IMR-90 (cell line): ENCODE measurements around the gene PJA2. TPM values are rescaled to one million over a fixed set of nuclear protein-coding genes. Genes with fewer than 3 reads are reported as not detected.

Source experiments
- ATAC-seq: fragments of 200-7000 bp; cut with Tn5 transposase; 2 replicates; pipeline ENCODE4 v1.9.1; 2020; ENCODE audit warnings: low read depth, mild to moderate bottlenecking, moderate library complexity
- BruUV-seq: library from RNA; stranded (reverse); fragments of 400-500 nt; replicated peaks from 2 replicates; lab custom pipeline; 2021; lab: Mats Ljungman, UMichigan
- CTCF ChIA-PET: fragments of 300-600 bp; formaldehyde crosslinking; extraction: SDS; loops from one replicate; lab custom pipeline; 2021; ENCODE audit warnings: antibody characterized with exemption; lab: Yijun Ruan, JAX
- POLR2A ChIA-PET: fragments of 300-600 bp; sonication (Branson Sonifier 250); formaldehyde crosslinking; loops from one replicate; lab custom pipeline; 2022; ENCODE audit warnings: antibody characterized with exemption; ENCODE audit not compliant: unreplicated experiment; lab: Charles Lee
- DNase-seq: peaks from one replicate; pipeline ENCODE4 v3.0.0; 2013
- H2AFZ ChIP-seq: replicated peaks from 2 replicates; pipeline ENCODE3; 2013; ENCODE audit warnings: low read length, mild to moderate bottlenecking; ENCODE audit not compliant: poor library complexity
- H2AK5ac ChIP-seq: 2 replicates; pipeline ENCODE4 v1.6.1; 2013; ENCODE audit warnings: low read depth, low read length, inconsistent platforms
- H2AK9ac ChIP-seq: replicated peaks from 2 replicates; pipeline ENCODE3; 2013; ENCODE audit warnings: mild to moderate bottlenecking, low read depth, low read length, moderate library complexity; ENCODE audit not compliant: poor library complexity
- H2BK120ac ChIP-seq: 2 replicates; pipeline ENCODE4 v1.6.1; 2013; ENCODE audit warnings: low read depth, low read length, inconsistent platforms
- H2BK15ac ChIP-seq: 3 replicates; pipeline ENCODE4 v1.6.1; 2013; ENCODE audit warnings: low read depth, low read length, inconsistent platforms
- H2BK20ac ChIP-seq: 2 replicates; pipeline ENCODE4 v1.6.1; 2013; ENCODE audit warnings: low read depth, mild to moderate bottlenecking, inconsistent platforms, low read length, moderate library complexity
- H2BK5ac ChIP-seq: 2 replicates; pipeline ENCODE4 v1.6.1; 2013; ENCODE audit warnings: mild to moderate bottlenecking, low read depth, low read length, inconsistent platforms; ENCODE audit not compliant: poor library complexity, severe bottlenecking
- H3K14ac ChIP-seq: replicated peaks from 2 replicates; pipeline ENCODE4 v1.6.1; 2013; ENCODE audit warnings: low read depth, low read length, inconsistent platforms
- H3K18ac ChIP-seq: 2 replicates; pipeline ENCODE4 v1.6.1; 2013; ENCODE audit warnings: low read depth, low read length, control low read depth
- H3K23ac ChIP-seq: 2 replicates; pipeline ENCODE4 v1.6.1; 2013; ENCODE audit warnings: low read depth, low read length, inconsistent platforms
- H3K27ac ChIP-seq: 2 replicates; pipeline ENCODE4 v1.5.1; 2013; ENCODE audit warnings: mild to moderate bottlenecking, control low read depth, low read length; ENCODE audit not compliant: insufficient read depth
- H3K27me3 ChIP-seq: 2 replicates; pipeline ENCODE4 v1.6.1; 2013; ENCODE audit warnings: low read length; ENCODE audit not compliant: control insufficient read depth, insufficient read depth
- H3K36me3 ChIP-seq: 2 replicates; pipeline ENCODE4 v1.6.1; 2013; ENCODE audit warnings: low read length, mixed read lengths; ENCODE audit not compliant: control insufficient read depth, insufficient read depth
- H3K4ac ChIP-seq: 2 replicates; pipeline ENCODE4 v1.6.1; 2013; ENCODE audit warnings: low read depth, low read length, inconsistent platforms
- H3K4me1 ChIP-seq: 2 replicates; pipeline ENCODE4 v1.6.1; 2013; ENCODE audit warnings: low read length, mixed read lengths; ENCODE audit not compliant: control insufficient read depth, insufficient read depth
- H3K4me2 ChIP-seq: 2 replicates; pipeline ENCODE4 v1.6.1; 2013; ENCODE audit warnings: low read depth, mild to moderate bottlenecking, control low read depth, low read length, moderate library complexity
- H3K4me3 ChIP-seq: 2 replicates; pipeline ENCODE4 v1.5.1; 2013; ENCODE audit warnings: low read depth, mild to moderate bottlenecking, control low read depth, low read length, moderate library complexity; ENCODE audit not compliant: insufficient read depth
- H3K56ac ChIP-seq: 2 replicates; pipeline ENCODE4 v1.6.1; 2013; ENCODE audit warnings: low read length, inconsistent platforms; ENCODE audit not compliant: insufficient read depth; ENCODE audit errors: extremely low read depth
- H3K79me1 ChIP-seq, 2 experiments: 2 replicates each; pipeline ENCODE4 v1.6.1; 2013; ENCODE audit warnings: low read length in 2 of 2, inconsistent platforms in 1 of 2, low read depth in 1 of 2
- H3K9ac ChIP-seq: 2 replicates; pipeline ENCODE4 v1.6.1; 2013; ENCODE audit warnings: low read depth, low read length, control low read depth
- H3K9me1 ChIP-seq: 2 replicates; pipeline ENCODE4 v1.6.1; 2013; ENCODE audit warnings: low read length, inconsistent platforms; ENCODE audit not compliant: insufficient read depth
- H3K9me3 ChIP-seq: 2 replicates; pipeline ENCODE4 v1.6.1; 2013; ENCODE audit warnings: low read length; ENCODE audit not compliant: control insufficient read depth, insufficient read depth
- H4K20me1 ChIP-seq: 2 replicates; pipeline ENCODE4 v1.6.1; 2013; ENCODE audit warnings: low read length, inconsistent platforms; ENCODE audit not compliant: insufficient read depth
- H4K5ac ChIP-seq: 2 replicates; pipeline ENCODE4 v1.6.1; 2013; ENCODE audit warnings: mild to moderate bottlenecking, low read depth, low read length, control low read depth
- H4K8ac ChIP-seq, 2 experiments: 2 replicates each; pipeline ENCODE4 v1.6.1; 2013; ENCODE audit warnings: low read depth in 2 of 2, low read length in 2 of 2, control low read depth in 1 of 2, inconsistent platforms in 1 of 2
- H4K91ac ChIP-seq: 2 replicates; pipeline ENCODE4 v1.6.1; 2013; ENCODE audit warnings: low read depth, low read length, inconsistent platforms; ENCODE audit not compliant: insufficient read depth
- BHLHE40 ChIP-seq: fragments of 150-350 bp; IDR thresholded peaks from 2 replicates; pipeline ENCODE4 v1.6.1; 2016; ENCODE audit warnings: mild to moderate bottlenecking, low read depth, low read length
- CEBPB ChIP-seq: IDR thresholded peaks from 2 replicates; pipeline ENCODE4 v1.6.1; 2012; ENCODE audit warnings: low read depth, low read length, improper control_type of control experiment
- CHD1 ChIP-seq: IDR thresholded peaks from 2 replicates; pipeline ENCODE4 v1.6.1; 2012; ENCODE audit warnings: low read depth, low read length, improper control_type of control experiment
- CTCF ChIP-seq: conservative IDR thresholded peaks from 2 replicates; pipeline ENCODE4 v1.5.1; 2012; ENCODE audit warnings: mild to moderate bottlenecking, low read depth, low read length, improper control_type of control experiment
- ELK1 ChIP-seq: fragments of 150-350 bp; IDR thresholded peaks from 2 replicates; pipeline ENCODE4 v1.6.1; 2016; ENCODE audit warnings: low read depth, mild to moderate bottlenecking, low read length, moderate library complexity, borderline replicate concordance
- FOS ChIP-seq: fragments of 150-350 bp; IDR thresholded peaks from 2 replicates; pipeline ENCODE4 v1.6.1; 2016; ENCODE audit warnings: low read depth, low read length
- MAFK ChIP-seq: IDR thresholded peaks from 2 replicates; pipeline ENCODE4 v1.6.1; 2012; ENCODE audit warnings: low read depth, low read length, improper control_type of control experiment
- MAZ ChIP-seq: IDR thresholded peaks from 2 replicates; pipeline ENCODE4 v1.6.1; 2012; ENCODE audit warnings: low read depth, mild to moderate bottlenecking, low read length, improper control_type of control experiment, moderate library complexity, borderline replicate concordance
- MXI1 ChIP-seq: IDR thresholded peaks from 2 replicates; pipeline ENCODE4 v1.6.1; 2012; ENCODE audit warnings: low read depth, mild to moderate bottlenecking, low read length, moderate library complexity, borderline replicate concordance
- NFE2L2 ChIP-seq: fragments of 150-350 bp; IDR thresholded peaks from 2 replicates; pipeline ENCODE4 v1.6.1; 2016; ENCODE audit warnings: low read depth, mild to moderate bottlenecking, low read length
- POLR2A ChIP-seq: IDR thresholded peaks from 2 replicates; pipeline ENCODE4 v1.6.1; 2012; ENCODE audit warnings: mild to moderate bottlenecking, low read depth, low read length
- RAD21 ChIP-seq: IDR thresholded peaks from 2 replicates; pipeline ENCODE4 v1.6.1; 2012; ENCODE audit warnings: low read length, improper control_type of control experiment
- RCOR1 ChIP-seq: IDR thresholded peaks from 2 replicates; pipeline ENCODE4 v1.6.1; 2012; ENCODE audit warnings: mild to moderate bottlenecking, low read length, improper control_type of control experiment; ENCODE audit not compliant: insufficient replicate concordance
- RFX5 ChIP-seq: IDR thresholded peaks from 2 replicates; pipeline ENCODE4 v1.8.0; 2012; ENCODE audit warnings: low read depth, mild to moderate bottlenecking, low read length, moderate library complexity
- SMC3 ChIP-seq: fragments of 150-350 bp; IDR thresholded peaks from 2 replicates; pipeline ENCODE4 v1.6.1; 2016; ENCODE audit warnings: low read depth, mild to moderate bottlenecking, antibody characterized with exemption, low read length, moderate library complexity
- USF2 ChIP-seq: fragments of 150-350 bp; IDR thresholded peaks from 2 replicates; pipeline ENCODE4 v1.6.1; 2017; ENCODE audit warnings: mild to moderate bottlenecking, antibody characterized with exemption, low read length, low read depth
- WGBS, 2 experiments: methylation state at CpG; one replicate each; pipeline versions ENCODE4 v1.1.5 to v1.1.7; 2013; ENCODE audit warnings: missing lambda C conversion rate in 2 of 2; ENCODE audit not compliant: insufficient read length in 1 of 2; ENCODE audit errors: extremely low coverage in 2 of 2; 5-methylcytosine and 5-hydroxymethylcytosine counted together
- dilution Hi-C: fragments of 300-500 bp; cut with HindIII; formaldehyde crosslinking; loops from one replicate; pipeline ENCODE4 v1.14.3; 2018; ENCODE audit warnings: low sequenced_read_pairs; ENCODE audit not compliant: unreplicated experiment
- in situ Hi-C: fragments of 300-500 bp; cut with MboI; formaldehyde crosslinking; loops from 3 replicates; pipeline ENCODE4 v1.14.3; 2019; ENCODE audit warnings: low sequenced_read_pairs, inconsistent platforms, mixed read lengths
- intact Hi-C: fragments of 100-400 bp; cut with micrococcal nuclease; formaldehyde crosslinking; loops from 2 replicates; pipeline ENCODE4 v1.10.0; 2022
- polyA plus RNA-seq, 3 experiments: library from polyadenylated mRNA; depleted of rRNA; stranded (reverse); fragments of >200 nt; gene quantifications; 2 replicates each; pipeline ENCODE4 v1.2.3, GENCODE V29; 2012; ENCODE audit warnings: low replicate concordance in 1 of 3
- total RNA-seq: library from RNA; depleted of rRNA; stranded (reverse); fragments of >200 nt; gene quantifications from 2 replicates; pipeline ENCODE4 v1.2.3, GENCODE V29; 2012

Gene PJA2
- total and polyA plus RNA-seq, 2 of the 4 experiments (the other 2 are of a cell fraction) = 42.3 to 70.6 TPM

- in situ Hi-C loops = no loop called here
- no peak overlapping the region for H2BK20ac ChIP-seq
- H2AK9ac ChIP-seq = no peak overlapping the region
- H3K9ac ChIP-seq = no peak overlapping the region
- no peak overlapping the region for H3K4ac ChIP-seq
- no peak overlapping the region for H4K91ac ChIP-seq
- no peaks in the 10 kb centered on the region for H3K9me3 ChIP-seq
- H3K4me3 ChIP-seq = no peak overlapping the region
- H2BK15ac ChIP-seq = no peak overlapping the region
- no peak overlapping the region for H2AK5ac ChIP-seq
- H4K5ac ChIP-seq = no peak overlapping the region
- H3K79me1 ChIP-seq = no peaks in the 10 kb centered on the region
- no TSS peak for BruUV-seq
- no peak overlapping the region for H2BK5ac ChIP-seq
- H2AFZ ChIP-seq = no peak overlapping the region
- no peak overlapping the region for H3K23ac ChIP-seq
- H3K18ac ChIP-seq = no peak overlapping the region
- no peak overlapping the region for H3K27ac ChIP-seq
- dilution Hi-C loops = no loop called here
- no peaks in the 10 kb centered on the region for H3K36me3 ChIP-seq
- no peaks in the 10 kb centered on the region for H4K20me1 ChIP-seq
- no peak overlapping the region for H3K4me2 ChIP-seq
- TF ChIP-seq SMC3 (no peak), POLR2A (no peak), MAZ (no peak), NFE2L2 (no peak), FOS (no peak), MAFK (no peak), ELK1 (no peak), CEBPB (no peak), BHLHE40 (no peak), USF2 (no peak), RCOR1 (no peak), RFX5 (no peak), RAD21 (no peak), CTCF (no peak), MXI1 (no peak), CHD1 (no peak)
- H3K14ac ChIP-seq = no peak overlapping the region
- H3K9me1 ChIP-seq = no peaks in the 10 kb centered on the region
- intact Hi-C loops = no loop called here
- ChIA-PET POLR2A (no interaction called here), CTCF (no interaction called here)
- no peak overlapping the region for H3K56ac ChIP-seq
- no peaks in the 10 kb centered on the region for H3K4me1 ChIP-seq
- ATAC-seq (no peak), DNase-seq (no peak)
- H2BK120ac ChIP-seq = no peak overlapping the region
- no peak overlapping the region for H4K8ac ChIP-seq
- no peaks in the 10 kb centered on the region for H3K27me3 ChIP-seq
- WGBS, 2 experiments = no CpG with 5 or more reads among the region's 6 CpGs
Observed at GRCh38 chr5:109291090-109291489, 118.7 kb downstream of the PJA2 start.
